GM20431 (cell line): ENCODE measurements around the gene CSNK1G2.

Source experiments
- in situ Hi-C: fragments of 300-500 bp; cut with MseI, MboI; formaldehyde crosslinking; loops from one replicate; pipeline ENCODE4 v1.15.0; 2020; ENCODE audit warnings: low sequenced_read_pairs; ENCODE audit not compliant: unreplicated experiment

CSNK1G2 gene

DNA sequence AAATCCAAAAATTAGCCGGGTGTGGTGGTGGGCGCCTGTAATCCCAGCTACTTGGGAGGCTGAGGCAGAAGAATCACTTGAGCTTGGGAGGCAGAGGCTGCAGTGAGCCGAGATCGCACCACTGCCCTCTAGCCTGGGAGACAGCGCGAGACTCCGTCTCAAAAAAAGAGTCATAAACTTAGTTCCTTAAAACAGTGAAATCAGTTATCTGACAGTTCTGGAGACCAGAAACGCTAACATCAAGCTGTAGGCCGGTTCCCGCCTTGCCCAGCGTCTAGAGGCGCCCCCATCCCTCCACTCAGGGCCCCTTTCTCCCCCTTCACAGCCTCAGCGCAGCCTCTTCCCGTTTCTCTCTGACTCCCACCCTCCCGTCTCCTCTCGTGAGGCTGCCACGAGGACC is 23.8 kb upstream of the CSNK1G2 start:
- in situ Hi-C loops = no loop called here

DNA sequence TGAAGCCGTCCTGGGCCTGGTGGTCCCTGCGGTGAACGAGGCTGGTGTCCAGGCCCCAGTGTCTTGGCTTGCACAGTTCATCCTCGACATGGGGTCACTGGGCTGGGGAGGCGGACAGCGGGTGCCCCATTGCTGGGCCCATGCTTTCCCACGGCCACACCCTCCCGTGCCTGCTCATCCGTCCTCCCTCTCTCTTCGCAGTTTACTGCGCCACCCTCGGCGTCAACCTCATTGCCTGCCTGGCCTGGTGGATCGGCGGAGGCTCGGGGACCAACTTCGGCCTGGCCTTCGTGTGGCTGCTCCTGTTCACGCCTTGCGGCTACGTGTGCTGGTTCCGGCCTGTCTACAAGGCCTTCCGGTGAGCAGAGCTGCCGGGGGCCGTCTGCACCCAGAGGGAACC is 23.0 kb upstream of the CSNK1G2 start:
- in situ Hi-C loops = no loop called here

DNA sequence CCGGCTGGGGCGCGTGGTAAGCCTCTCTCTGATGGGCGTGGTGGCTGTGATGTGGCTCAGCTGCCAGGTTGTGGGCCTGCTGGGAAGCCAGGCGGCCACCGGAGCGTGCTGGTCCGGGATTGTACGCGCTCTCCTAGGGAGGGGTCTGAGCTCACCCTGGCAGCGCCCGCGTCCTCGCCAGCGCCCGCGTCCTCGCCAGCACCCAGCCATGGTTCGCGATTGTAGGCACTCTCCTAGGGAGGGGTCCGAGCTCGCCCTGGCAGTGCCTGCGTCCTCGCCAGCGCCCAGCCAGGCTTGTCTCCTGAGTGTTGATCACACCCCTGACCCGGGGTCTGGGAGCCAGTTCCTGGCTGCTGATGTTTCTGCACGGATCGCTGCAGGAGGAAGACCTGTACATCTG is 22.0 kb upstream of the CSNK1G2 start:
- in situ Hi-C loops = no loop called here

DNA sequence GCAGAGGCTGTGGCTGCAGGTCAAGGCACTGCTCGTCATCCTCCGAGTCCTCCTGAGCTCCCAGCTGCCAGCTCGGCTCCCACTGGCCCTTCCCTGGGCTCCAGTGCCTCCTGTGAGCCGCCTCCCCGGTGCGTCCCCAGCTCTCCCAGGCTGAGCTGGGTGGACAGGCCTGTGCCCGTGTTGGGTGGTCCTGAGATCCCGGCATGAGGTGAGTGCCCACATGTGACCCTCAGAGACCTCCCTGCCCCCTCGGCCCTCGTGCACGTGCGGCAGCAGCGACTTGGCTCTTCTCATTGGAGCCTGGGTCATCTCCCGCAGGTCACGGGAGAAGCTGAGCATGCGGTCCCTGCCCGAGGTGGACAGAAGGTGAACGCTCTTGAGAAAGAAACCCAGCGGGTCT is 20.3 kb upstream of the CSNK1G2 start:
- in situ Hi-C loops = no loop called here

DNA sequence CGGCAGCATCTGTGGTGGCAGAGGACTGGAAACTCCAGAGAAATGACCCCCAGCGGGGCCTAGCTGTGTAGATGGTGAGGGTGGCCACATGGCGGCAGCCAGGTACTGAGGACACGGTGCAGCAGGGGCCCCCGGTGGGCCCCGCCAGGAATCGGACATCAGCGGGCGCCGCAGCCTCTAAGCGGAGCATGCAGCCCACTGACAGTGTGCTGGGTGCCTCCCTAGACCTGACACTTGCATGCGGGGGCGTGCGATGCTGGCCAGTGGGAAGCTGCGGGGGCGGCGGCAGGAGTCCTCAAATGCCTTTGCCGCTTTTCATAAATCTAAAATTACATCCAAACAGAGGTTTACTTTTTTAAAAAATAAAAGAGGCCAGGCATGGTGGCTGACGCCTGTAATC is 19.6 kb upstream of the CSNK1G2 start:
- in situ Hi-C loops = no loop called here

DNA sequence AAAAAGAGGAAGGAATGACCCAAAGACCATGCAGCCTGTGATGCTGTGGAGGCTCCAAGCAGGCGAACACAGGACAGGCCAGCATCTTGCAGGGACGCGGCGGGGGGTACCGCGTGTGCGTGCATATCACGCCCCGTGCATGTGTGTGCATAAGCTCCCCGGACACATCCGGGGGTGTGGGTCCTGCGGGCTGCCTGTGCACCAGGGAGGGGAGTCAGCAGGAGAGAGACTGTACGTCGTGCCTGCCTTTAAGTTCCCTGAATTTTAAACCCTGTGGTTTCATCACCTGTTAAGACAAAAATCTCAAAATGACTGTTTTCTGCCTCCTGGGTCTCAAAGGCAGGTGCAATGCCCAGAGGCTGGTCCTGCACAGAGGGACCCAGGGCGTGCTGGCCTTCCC is 19.1 kb upstream of the CSNK1G2 start:
- in situ Hi-C loops = no loop called here

DNA sequence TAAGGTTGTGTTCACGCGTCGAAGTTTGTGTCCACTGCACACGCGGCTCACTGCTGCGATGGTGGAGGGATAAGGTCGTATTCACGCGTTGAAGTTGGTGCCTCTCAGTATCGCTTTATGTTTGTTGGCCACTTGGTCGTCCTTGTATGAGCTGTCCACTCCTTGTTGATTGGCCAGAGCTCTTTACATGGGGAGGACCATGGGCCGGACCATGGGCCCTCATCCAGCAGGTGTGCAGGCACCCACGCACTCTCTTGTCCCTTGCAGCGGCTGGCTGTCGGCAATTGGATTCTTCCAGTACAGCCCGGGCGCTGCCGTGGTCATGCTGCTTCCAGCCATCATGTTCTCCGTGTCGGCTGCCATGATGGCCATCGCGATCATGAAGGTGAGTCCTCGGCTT is 18.2 kb upstream of the CSNK1G2 start:
- in situ Hi-C loops = no loop called here

DNA sequence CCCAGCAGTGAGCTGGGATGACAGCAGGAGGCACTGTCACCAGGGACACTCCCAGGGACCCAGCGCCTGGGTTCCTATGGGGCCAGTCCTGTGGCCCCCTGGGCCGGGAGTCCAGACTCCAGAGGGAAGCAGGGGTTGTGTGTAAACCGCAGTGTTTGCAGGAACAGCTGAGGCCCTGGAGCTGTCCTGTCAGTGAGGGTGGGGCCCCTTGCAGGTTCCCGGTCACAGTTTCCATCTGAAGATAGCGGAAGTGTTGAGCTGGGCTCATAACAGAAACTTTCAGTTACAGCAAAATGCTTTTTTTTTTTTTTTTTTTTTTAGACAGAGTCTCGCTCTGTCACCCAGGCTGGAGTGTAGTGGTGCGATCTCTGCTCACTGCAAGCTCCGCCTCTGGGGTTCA is 17.7 kb upstream of the CSNK1G2 start:
- in situ Hi-C loops = no loop called here

DNA sequence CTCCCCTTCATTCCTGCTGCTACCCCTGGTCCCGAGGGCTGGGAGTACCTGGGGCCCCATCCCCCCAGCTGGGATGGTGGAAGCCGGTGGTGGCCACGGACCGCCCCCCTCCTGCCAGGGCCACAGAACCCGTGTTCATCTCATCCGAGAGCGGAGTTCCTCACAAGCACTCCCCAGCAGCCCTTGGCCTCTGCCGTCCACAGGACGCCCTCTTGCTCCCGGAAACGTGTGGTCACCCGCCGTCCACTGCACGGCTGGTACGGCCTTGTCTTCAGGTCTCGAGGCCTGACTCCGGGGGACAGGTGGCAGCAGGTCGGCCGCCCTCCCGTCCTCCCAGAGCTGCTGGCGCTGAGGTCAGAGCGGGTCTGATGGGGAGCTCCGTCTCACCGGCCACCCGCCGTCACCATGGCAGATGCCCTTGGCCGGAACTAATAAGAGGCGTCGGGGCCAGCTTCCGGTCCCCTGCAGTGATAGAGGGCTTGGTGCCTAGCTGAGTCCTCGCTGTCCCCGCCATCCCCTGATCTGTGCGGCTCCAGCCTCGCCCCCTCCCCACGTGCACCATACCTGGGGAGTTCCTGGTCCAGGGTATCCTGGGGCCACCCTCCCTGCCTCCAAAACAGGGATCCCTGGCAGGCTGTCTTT is 16.5 kb upstream of the CSNK1G2 start:
- in situ Hi-C loops = no loop called here

DNA sequence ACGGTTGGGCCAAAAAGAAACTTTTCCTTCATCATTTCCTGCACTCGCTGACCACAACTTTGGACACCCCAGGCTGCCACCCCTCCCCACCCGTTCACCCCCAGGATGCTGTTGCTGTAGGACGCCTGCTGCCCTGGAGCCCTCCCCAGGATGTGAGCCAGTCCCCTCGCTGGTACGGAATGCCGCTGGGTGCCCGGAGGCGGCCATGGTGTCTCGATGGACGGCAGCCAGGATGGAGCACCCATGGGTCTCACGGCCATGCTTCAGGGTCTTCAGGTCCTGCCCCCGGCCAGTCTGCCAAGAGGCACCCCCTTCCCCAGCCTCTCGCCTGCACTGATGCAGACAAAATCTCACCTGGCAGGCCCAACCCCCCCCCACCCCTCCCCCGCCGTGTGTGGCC is 15.4 kb upstream of the CSNK1G2 start:
- in situ Hi-C loops = no loop called here

DNA sequence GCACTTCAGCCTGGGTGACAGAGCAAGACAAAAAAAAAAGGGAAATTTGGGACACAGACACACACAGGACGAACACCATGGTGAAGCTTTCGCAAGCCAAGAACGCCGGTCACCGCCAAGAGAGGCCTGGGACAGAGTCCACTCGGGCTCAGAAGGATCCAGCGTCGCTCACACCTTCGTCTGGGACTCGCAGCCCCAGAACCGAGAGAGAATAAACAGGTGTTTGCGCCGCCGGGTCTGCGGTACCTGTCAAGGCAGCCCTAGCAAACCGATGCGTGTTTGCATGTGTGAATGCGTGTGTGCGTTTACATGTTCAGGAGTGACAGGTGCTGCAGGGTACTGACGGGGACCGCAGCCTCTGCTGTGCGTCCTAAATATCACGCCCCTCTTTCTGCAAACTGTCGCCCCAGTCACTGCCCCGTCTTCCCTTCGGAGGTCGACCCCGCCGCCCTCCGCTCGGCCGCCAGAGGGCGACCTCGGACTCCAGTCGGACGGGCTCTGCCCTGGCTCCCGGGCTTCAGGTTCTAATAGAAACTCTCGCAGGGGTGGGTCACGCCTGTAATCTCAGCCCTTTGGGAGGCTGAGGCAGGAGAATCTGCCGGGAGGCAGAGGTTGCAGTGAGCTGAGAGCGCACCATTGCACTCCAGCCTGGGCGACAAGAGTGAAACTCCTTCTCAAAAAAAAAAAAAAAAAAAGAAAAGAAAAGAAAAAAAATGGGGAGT is 11.8 kb upstream of the CSNK1G2 start:
- in situ Hi-C loops = no loop called here

DNA sequence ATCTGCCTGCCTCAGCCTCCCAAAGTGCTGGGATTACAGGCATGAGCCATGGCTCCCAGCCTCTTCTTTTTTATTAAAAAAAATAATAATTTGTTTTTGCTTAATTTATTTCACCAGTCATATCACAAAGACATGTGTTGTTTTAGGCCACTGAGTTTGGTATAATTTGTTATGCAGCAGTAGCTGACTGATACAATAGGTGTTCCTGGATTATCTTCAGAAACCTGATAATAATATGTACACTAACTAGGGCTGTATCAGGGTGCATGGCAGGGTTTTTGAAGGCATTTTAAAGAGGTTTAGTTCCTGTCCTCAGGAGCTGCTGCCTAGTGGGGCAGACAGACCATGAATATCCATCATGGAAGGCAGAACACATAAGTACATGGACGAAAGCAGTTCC is 9.5 kb upstream of the CSNK1G2 start:
- in situ Hi-C loops = no loop called here

DNA sequence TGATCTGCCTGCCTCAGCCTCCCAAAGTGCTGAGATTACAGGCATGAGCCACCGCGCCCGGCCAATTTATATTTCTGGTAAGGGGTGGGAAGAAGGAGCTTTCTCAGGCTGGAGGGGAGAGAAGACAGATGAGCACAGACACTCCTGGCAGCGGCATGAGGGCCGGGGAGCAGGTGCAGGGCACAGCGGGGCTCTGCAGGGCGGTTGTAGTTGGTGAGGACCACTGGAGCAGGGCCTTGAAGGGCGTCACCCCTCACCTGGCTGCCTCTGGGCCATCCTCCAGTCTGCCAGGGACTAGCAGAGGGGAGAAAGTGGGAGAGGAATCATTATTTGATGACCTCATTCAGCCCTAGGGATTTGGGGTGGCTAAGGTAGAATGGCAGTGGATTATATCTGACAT is 8.6 kb upstream of the CSNK1G2 start:
- in situ Hi-C loops = no loop called here

DNA sequence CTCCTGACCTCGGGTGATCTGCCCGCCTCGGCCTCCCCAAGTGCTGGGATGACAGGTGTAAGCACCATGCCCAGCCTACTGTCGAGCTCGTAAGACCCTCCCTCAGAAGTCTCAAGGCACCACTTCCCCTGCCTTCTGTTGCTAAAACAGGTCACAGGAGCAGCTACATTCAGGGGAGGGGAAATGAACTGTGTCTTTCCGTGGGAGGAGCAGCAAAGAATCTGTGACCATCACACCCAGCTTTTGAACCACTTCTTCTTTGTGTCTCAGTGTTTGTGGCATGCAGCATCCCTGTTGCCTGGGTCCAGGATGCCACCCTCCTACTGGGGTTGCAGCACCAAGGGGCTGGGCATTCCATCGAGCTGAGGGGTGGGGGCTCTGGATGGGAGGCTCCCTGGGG is 7.7 kb upstream of the CSNK1G2 start:
- in situ Hi-C loops = no loop called here

DNA sequence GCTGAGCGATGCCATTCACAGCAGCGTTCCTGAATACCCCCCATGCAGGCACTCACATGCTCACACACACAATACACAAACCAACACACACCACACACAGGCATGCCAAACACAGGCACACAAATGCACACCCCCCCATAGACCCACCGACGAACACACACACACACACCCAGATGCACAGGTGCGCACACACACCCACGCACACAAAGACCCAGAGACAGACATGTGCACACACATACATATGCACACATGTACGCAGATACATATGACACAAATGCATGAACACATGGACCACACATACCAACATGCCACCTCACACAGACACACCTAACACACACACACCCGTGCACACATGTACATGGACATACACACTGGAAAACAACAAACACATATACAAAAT is 7.0 kb upstream of the CSNK1G2 start:
- in situ Hi-C loops = no loop called here

DNA sequence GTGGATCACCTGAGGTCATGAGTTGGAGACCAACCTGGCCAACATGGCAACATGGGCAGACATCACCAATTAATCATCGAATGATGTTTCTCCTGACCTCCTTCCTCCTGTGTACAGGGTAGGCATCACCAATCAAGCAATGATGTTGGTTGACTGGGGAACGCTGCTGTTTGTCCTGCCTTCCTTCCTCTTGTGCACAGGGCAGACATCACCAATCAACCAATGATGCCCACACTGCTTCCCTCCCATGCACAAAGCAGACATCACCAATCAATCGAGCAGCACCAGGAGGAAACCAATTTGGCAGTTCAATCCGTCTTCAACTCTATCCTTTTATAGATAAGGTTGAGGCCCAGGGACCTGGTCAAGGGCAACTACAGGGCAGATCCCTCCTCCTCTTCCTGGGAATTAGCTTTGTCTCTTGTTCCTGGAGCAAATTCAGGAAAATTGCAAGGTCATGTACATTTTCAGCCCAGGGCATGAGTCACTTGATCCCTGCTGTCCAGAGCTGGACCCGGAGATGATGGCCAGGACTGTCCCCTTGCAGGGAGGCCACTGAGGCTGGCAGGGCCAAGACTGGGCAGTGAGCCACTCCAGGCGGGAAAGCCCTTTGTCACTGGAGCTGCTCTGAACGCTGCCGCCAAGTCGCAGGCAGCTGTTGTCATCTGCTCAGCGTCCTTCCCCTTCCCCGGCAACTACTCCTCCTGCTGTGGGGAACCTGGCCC is 5.3 kb upstream of the CSNK1G2 start:
- in situ Hi-C loops = no loop called here

DNA sequence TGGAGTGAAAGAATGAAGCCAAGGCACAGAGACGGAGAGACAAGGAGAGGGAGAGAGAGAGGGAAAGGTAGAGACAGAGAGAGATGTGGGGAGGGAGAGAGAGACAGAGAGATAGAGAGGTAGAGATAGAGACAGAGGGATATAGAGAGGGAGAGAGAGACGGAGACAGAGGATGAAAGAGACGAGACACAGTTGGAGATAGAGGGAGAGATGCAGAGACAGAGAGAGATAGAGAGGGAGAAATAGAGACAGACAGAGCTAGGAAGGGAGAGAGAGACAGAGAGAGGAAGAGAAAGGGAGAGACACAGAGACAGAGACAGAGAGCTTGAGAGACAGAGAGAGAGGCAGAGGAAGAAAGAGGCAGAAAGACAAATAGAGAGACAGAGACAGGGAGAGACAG is 4.5 kb upstream of the CSNK1G2 start:
- in situ Hi-C loops = no loop called here

DNA sequence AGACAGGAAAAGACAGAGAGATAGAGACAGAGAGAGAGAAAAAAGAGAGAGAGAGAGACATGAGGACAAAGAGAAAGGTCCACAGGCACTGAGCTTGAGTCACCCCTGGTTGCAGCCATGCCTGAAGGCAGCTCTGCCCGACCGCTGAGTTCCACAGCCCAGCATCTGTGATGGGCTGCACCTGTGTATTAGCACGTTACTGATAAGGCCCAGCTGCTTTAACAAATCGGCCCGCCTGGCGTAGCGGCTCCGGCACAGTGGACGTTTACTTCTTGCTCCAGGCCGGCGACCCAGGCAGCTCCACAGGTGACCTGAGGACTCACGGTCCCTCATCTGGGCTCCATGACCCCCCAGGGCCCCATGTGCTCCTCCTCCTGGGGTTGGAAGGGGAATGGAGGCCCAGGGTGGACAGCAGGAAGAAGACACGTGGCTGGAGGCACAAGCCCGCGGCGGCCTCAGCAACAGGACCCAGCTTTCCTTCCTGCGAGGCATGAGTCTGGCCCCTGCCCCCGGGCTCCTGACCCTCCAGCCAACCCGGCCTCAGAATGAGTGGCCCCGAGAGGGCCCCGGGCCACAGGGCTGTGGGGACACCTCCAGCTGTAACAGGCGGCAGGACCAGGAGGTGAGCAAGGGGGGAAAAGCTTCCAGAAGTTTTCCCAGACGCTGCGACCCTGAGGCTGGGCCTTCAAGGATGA is 3.9 kb upstream of the CSNK1G2 start:
- in situ Hi-C loops = no loop called here

DNA sequence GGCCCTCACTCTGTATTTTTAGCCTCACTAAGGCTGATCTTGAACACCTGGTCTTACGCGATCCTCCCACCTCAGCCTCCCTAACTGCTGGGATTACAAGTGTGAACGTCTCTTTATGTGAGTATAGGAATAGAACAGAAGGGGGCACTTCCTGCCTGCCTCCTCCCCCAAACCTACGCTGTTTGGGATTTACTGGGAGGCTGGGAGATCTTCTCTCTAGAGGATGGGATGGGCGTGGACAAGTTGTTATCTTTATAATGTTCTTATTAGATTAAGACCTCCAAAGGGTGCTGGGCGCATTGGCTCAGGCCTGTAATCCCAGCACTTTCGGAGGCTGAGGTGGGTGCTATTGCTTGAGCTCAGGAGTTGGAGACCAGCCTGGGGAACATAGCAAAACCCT is 2.9 kb upstream of the CSNK1G2 start:
- in situ Hi-C loops = no loop called here

DNA sequence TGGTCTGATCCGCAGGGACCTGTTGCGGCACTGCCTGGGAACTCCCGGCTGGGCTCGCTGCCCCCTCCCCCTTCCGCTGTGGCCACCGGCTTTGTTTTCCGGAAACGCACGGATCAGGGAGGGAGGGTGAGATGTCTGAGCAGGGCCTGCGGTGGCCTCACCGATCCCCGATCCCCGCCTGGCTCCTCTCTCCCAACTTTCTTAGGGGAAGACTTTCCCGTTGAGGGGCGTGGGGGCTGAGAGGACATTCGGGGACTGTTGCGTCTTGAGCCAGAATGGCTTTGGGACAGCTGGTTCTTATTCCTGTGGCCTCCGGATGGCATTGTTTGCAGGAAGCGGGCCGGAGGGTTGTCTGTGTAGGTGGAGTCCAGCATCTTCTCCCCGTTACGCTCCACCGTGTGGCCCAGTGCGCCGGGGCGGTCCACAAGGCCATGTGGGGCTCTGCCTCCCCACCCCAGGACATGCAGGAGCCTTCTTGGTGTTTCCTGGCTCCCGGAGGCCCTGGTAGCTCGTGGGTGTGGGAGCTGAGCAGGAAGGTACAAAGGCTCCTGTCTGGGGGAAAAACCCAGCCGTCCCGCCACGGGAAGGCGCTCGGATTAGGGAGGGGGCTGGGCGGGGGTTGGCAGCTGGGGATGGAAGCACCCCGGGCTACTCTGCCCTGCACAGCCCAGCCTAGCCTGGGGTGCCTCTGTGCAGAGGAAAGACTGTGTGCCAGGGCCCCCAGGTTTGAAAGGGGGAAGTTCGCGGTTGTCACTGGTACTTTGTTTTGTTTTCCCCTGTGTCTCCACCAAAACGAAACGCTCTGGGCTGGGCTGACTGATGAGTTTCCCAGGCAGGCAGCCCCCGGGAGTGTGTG is 1.3 kb downstream of the CSNK1G2 start:
- in situ Hi-C loops = no loop called here
